HEK293 (cell line): ENCODE measurements around the gene SMIM5.
"Not testable (repeated sequence)": the region's sequence is repeated elsewhere in the genome, so short reads cannot be mapped to it uniquely, and the experiment has no call there.

Experiments
- ZNF266 ChIP-seq: fragments of 450-650 bp; formaldehyde crosslinking; IDR thresholded peaks from 2 replicates; pipeline ENCODE4 v1.5.1; 2016; ENCODE audit warnings: missing biosample characterization, missing genetic modification characterization, low read depth
- ZNF423 ChIP-seq: fragments of 450-650 bp; formaldehyde crosslinking; IDR thresholded peaks from 2 replicates; pipeline ENCODE4 v1.5.1; 2016; ENCODE audit warnings: missing biosample characterization, missing genetic modification characterization
- ZNF626 ChIP-seq: fragments of 450-650 bp; sonication (Bioruptor Pico); formaldehyde crosslinking; IDR thresholded peaks from 2 replicates; pipeline ENCODE4 v1.5.1; 2018; ENCODE audit warnings: missing biosample characterization, missing genetic modification characterization, inconsistent platforms
- TF ChIP-seq, protein P1 (sequence below): fragments of 450-650 bp; formaldehyde crosslinking; IDR thresholded peaks from 2 replicates; pipeline ENCODE4 v1.5.1; 2016; ENCODE audit warnings: missing biosample characterization, missing genetic modification characterization
- TF ChIP-seq, protein P2 (sequence below): sonication (generic); formaldehyde crosslinking; IDR thresholded peaks from 2 replicates; pipeline ENCODE4 v1.8.1; 2022; ENCODE audit warnings: mild to moderate bottlenecking, moderate library complexity, missing genetic modification reagents

- TF ChIP-seq ZNF423; ZNF626 (tag by site-specific recombination); ZNF266 (tag by site-specific recombination): not testable (repeated sequence)
- TF ChIP-seq, protein P1, sequence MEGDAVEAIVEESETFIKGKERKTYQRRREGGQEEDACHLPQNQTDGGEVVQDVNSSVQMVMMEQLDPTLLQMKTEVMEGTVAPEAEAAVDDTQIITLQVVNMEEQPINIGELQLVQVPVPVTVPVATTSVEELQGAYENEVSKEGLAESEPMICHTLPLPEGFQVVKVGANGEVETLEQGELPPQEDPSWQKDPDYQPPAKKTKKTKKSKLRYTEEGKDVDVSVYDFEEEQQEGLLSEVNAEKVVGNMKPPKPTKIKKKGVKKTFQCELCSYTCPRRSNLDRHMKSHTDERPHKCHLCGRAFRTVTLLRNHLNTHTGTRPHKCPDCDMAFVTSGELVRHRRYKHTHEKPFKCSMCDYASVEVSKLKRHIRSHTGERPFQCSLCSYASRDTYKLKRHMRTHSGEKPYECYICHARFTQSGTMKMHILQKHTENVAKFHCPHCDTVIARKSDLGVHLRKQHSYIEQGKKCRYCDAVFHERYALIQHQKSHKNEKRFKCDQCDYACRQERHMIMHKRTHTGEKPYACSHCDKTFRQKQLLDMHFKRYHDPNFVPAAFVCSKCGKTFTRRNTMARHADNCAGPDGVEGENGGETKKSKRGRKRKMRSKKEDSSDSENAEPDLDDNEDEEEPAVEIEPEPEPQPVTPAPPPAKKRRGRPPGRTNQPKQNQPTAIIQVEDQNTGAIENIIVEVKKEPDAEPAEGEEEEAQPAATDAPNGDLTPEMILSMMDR (tag by site-specific recombination) = not testable (repeated sequence)
- TF ChIP-seq, protein P2, sequence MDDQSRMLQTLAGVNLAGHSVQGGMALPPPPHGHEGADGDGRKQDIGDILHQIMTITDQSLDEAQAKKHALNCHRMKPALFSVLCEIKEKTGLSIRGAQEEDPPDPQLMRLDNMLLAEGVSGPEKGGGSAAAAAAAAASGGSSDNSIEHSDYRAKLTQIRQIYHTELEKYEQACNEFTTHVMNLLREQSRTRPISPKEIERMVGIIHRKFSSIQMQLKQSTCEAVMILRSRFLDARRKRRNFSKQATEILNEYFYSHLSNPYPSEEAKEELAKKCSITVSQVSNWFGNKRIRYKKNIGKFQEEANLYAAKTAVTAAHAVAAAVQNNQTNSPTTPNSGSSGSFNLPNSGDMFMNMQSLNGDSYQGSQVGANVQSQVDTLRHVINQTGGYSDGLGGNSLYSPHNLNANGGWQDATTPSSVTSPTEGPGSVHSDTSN (CRISPR knock-in tag) = not testable (repeated sequence)
These were observed 39.8 kb upstream of the SMIM5 start for GRCh38 chr17:75593430-75593829.
